WTC11 (cell line): Measurements from ENCODE around the gene IRF7.

Experiments used
- CREB1 ChIP-seq: sonication (generic); formaldehyde crosslinking; IDR thresholded peaks from 2 replicates; pipeline ENCODE4 v1.8.0; 2023; ENCODE audit warnings: mild to moderate bottlenecking, missing genetic modification reagents
- CTCF ChIP-seq: fragments of 200-600 bp; IDR thresholded peaks from 2 replicates; pipeline ENCODE4 v1.8.0; 2022; ENCODE audit warnings: antibody characterized with exemption
- NR2C2 ChIP-seq: sonication (generic); formaldehyde crosslinking; IDR thresholded peaks from 2 replicates; pipeline ENCODE4 v1.8.0; 2022; ENCODE audit warnings: mild to moderate bottlenecking, missing genetic modification reagents
- SMAD4 ChIP-seq: sonication (generic); formaldehyde crosslinking; IDR thresholded peaks from 2 replicates; pipeline ENCODE4 v1.8.0; 2022; ENCODE audit warnings: mild to moderate bottlenecking, missing genetic modification reagents
- SP1 ChIP-seq: sonication (generic); formaldehyde crosslinking; conservative IDR thresholded peaks from 2 replicates; pipeline ENCODE4 v1.8.1; 2022; ENCODE audit warnings: missing genetic modification reagents
- ZNF671 ChIP-seq: fragments of 250-450 bp; sonication (Bioruptor Pico); IDR thresholded peaks from 2 replicates; pipeline ENCODE4 v1.8.0; 2021; ENCODE audit warnings: mild to moderate bottlenecking
- ZSCAN18 ChIP-seq: fragments of 250-450 bp; sonication (Bioruptor Pico); IDR thresholded peaks from 2 replicates; pipeline ENCODE4 v2.1.2; 2022; ENCODE audit warnings: mild to moderate bottlenecking, moderate library complexity

GRCh38 chr11:640021-640706, 24.4 kb upstream of the IRF7 start:
- TF ChIP-seq CTCF (no peak), ZNF671 (CRISPR knock-in tag) (no peak), ZSCAN18 (CRISPR knock-in tag) (no peak), NR2C2 (CRISPR knock-in tag) (no peak), CREB1 (no peak), SP1 (CRISPR knock-in tag) (no peak), SMAD4 (CRISPR knock-in tag) (no peak)
